Sigmoid colon (tissue), 7 donors: ENCODE data around the gene GRIN1. TPM values are rescaled to one million over a fixed set of nuclear protein-coding genes. Genes with fewer than 3 reads are reported as not detected.

Source experiments
- DNase-seq: peaks from one replicate; pipeline ENCODE4 v3.0.0-alpha.2; 2019
- H3K27ac ChIP-seq, 4 donors: fragments of 200-600 bp; sonication (generic); one replicate each; pipeline ENCODE4 v1.5.1; 2016 to 2019; ENCODE audit warnings: mild to moderate bottlenecking in 1 of 4
- H3K27me3 ChIP-seq, 3 donors: fragments of 200-600 bp; sonication (generic); one replicate each; pipeline ENCODE4 v1.5.1; 2019; ENCODE audit warnings: mild to moderate bottlenecking in 1 of 3
- H3K36me3 ChIP-seq, 4 donors: fragments of 200-600 bp; sonication (generic); one replicate each; pipeline ENCODE4 v1.5.1; 2016 to 2019
- H3K4me1 ChIP-seq, 4 donors: fragments of 200-600 bp; sonication (generic); one replicate each; pipeline ENCODE4 v1.5.1; 2017 to 2019
- H3K4me3 ChIP-seq, 4 donors: fragments of 200-600 bp; sonication (generic); one replicate each; pipeline ENCODE4 v1.5.1; 2017 to 2019; ENCODE audit warnings: mild to moderate bottlenecking in 2 of 4, moderate library complexity in 1 of 4
- H3K9me3 ChIP-seq, 4 donors: fragments of 200-600 bp in 3 of 4; sonication (generic) in 3 of 4; one replicate each; pipeline versions ENCODE4 v1.5.1 to v1.6.1; 2013 to 2019
- CTCF ChIP-seq, 4 experiments: fragments of 450-650 bp in 3 of 4; fragments of 200-600 bp in 1 of 4; IDR thresholded peaks; one replicate each; pipeline ENCODE4 v1.5.1; 2016 to 2019; ENCODE audit warnings: antibody characterized with exemption in 4 of 4, mild to moderate bottlenecking in 3 of 4, moderate library complexity in 2 of 4
- EP300 ChIP-seq, 4 donors: sonication (generic); formaldehyde crosslinking; IDR thresholded peaks; one replicate each; pipeline ENCODE4 v1.6.1; 2017; ENCODE audit warnings: antibody characterized with exemption in 4 of 4
- POLR2A ChIP-seq, 2 donors: fragments of 450-650 bp; IDR thresholded peaks; one replicate each; pipeline ENCODE4 v1.6.1; 2016; ENCODE audit warnings: antibody characterized with exemption in 2 of 2, mild to moderate bottlenecking in 2 of 2, moderate library complexity in 2 of 2
- POLR2AphosphoS5 ChIP-seq, 4 donors: sonication (generic); formaldehyde crosslinking; IDR thresholded peaks; one replicate each; pipeline ENCODE4 v1.6.1; 2017; ENCODE audit warnings: antibody characterized with exemption in 4 of 4
- WGBS, 2 donors: extraction: QIAGEN DNeasy Blood & Tissue Kit; methylation state at CpG; one replicate each; pipeline ENCODE4 v1.1.7; 2013; 5-methylcytosine and 5-hydroxymethylcytosine counted together
- intact Hi-C: fragments of 100-400 bp; cut with DNase I; formaldehyde crosslinking; loops from one replicate; pipeline ENCODE4 v1.15.1; 2023
- polyA plus RNA-seq, 3 donors: library from polyadenylated mRNA; stranded (reverse); fragments of 200-250 nt; gene quantifications; one replicate each; pipeline ENCODE4 v1.2.3, GENCODE V29; 2013
- total RNA-seq, 4 donors: library from RNA; depleted of rRNA; stranded (reverse); fragments of >200 nt; gene quantifications; one replicate each; pipeline ENCODE4 v1.1.0, GENCODE V29; 2016
- donor health status: healthy with polysubstance abuse.
- donor health status: Bipolar disorder and iron deficiency.
- donor health status: healthy.

The GRIN1 gene
- total and polyA plus RNA-seq, 7 donors: 0.16 to 1.1 (median 0.41) TPM; not detected in 2

GRCh38 chr9:137198902-137199283 is 59.9 kb downstream of the GRIN1 start:
- Histone ChIP-seq H3K4me3 (no peak overlapping the region), H3K9me3 (no peaks in the 10 kb centered on the region), H3K27ac (no peak overlapping the region), H3K4me1 (peaks cover 0 to 55% (median 54%) of the 10 kb centered on the region in 4 donors), H3K36me3 (no peaks in the 10 kb centered on the region), H3K27me3 (no peaks in the 10 kb centered on the region)
- DNase-seq: no peak
- 19 to 68% methylated on average over 11 of the region's 11 CpGs for WGBS, 2 donors
- TF ChIP-seq EP300 (IDR thresholded peaks at IDR 0.05) (no peak), POLR2A (IDR thresholded peaks at IDR 0.05) (no peak), POLR2AphosphoS5 (IDR thresholded peaks at IDR 0.05) (no peak), CTCF (IDR thresholded peaks at IDR 0.05) (no peak)
- intact Hi-C loops: no loop called here

GRCh38 chr9:137199411-137200121 is 60.6 kb downstream of the GRIN1 start:
- no peaks in the 10 kb centered on the region for H3K27me3 ChIP-seq
- 5 to 21% methylated on average over 51 of the region's 51 CpGs for WGBS, 2 donors

DNA sequence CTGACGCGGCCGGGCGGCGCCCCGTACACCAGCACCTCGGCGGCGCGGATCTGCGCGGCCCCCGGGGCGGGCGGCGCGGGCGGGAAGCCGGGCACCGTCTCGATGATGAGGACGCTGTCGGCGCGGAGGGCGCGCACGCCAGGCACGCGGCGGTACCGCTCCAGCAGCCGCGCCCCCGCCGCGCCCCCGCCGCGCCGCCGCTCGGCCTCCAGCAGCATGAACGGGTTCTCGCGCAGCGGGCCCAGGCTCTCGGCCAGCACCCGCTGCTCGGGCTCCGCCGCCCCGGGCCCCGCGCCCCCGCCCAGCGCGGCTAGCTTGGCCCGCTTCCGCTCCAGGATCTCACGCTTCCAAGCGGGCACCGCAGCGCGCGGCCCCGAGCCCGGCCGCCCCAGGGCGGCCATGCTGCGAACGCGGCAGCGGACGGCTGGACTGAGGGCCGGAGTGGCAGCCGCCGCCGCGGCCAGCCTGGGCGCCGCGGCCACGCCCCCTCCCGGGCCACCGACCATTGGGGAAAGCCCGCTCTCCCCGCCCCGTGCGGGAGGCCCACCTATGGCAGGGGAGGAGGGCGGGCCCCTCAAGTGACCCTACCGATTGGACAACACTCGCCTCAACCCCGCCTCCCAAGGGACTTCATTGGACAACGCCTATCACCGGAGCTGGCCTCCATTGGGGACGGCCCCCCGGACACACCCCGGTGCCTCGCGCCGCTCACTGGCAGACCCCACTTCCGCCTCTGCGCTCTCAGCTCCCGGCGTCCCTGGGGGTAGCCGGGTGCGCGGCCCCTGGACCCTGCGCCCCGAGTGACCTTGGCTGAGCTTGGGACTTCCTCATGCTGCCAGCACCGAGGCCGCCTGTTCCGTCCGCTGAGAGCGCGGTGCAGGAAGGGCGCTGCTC is 61.6 kb downstream of the GRIN1 start, which contains the start of gene TPRN:
TPRN (minus strand) TSS at position 431 of the 894 bp plus-strand sequence; CDS start at position 401, 30 bp downstream.
- Histone ChIP-seq H3K9me3 (no peaks in the 10 kb centered on the region), H3K4me3 (peak within 1 kb of the TSS; percentile 54 to 67 (median 66)), H3K27ac (peak within 1 kb of the TSS; percentile 78 to 84 (median 82)), H3K4me1 (peaks cover 0 to 68% (median 66%) of the 10 kb centered on the region in 4 donors), H3K36me3 (no peaks in the 10 kb centered on the region), H3K27me3 (no peaks in the 10 kb centered on the region)
- peak; percentile 52 to 84 (median 74) for TF ChIP-seq POLR2AphosphoS5 (IDR thresholded peaks at IDR 0.05)
- no peak for TF ChIP-seq EP300 (IDR thresholded peaks at IDR 0.05)
- no peak for TF ChIP-seq CTCF (IDR thresholded peaks at IDR 0.05)
- TF ChIP-seq POLR2A (IDR thresholded peaks at IDR 0.05): peak; percentile 39 to 53
- intact Hi-C loops: loop anchor here (1.0 to 2.0 kb wide), 2 partner anchors 23 to 40 kb away; partner anchors contain the start of gene TUBB4B
- WGBS, 2 donors: 0 to 1% methylated on average over 118 of the region's 118 CpGs
- peak; percentile 100 for DNase-seq

More at GRCh38 chr9:137199411-137200121, 60.6 kb downstream of the GRIN1 start:
- Histone ChIP-seq H3K36me3 (no peaks in the 10 kb centered on the region), H3K9me3 (no peaks in the 10 kb centered on the region), H3K4me3 (peak overlapping the region; percentile 21 to 67 (median 66)), H3K27ac (peak overlapping the region in 2 of 4 donors; percentile 57 to 80), H3K4me1 (peaks cover 0 to 62% (median 61%) of the 10 kb centered on the region in 4 donors)
- no peak for DNase-seq
- TF ChIP-seq EP300 (IDR thresholded peaks at IDR 0.05): no peak
- no peak for TF ChIP-seq POLR2AphosphoS5 (IDR thresholded peaks at IDR 0.05)
- no peak for TF ChIP-seq POLR2A (IDR thresholded peaks at IDR 0.05)
- TF ChIP-seq CTCF (IDR thresholded peaks at IDR 0.05): no peak
- intact Hi-C loops: loop anchor here (2.0 kb wide), 1 partner anchor 41 kb away; the partner anchor contains the start of gene TUBB4B

- DNase-seq: no peak
- no peak for TF ChIP-seq POLR2A (IDR thresholded peaks at IDR 0.05)
- TF ChIP-seq POLR2AphosphoS5 (IDR thresholded peaks at IDR 0.05): no peak
- TF ChIP-seq EP300 (IDR thresholded peaks at IDR 0.05): no peak
- TF ChIP-seq CTCF (IDR thresholded peaks at IDR 0.05): no peak
- H3K4me1 ChIP-seq: peaks cover 0 to 74% (median 71%) of the 10 kb centered on the region in 4 donors
- H3K27me3 ChIP-seq: no peaks in the 10 kb centered on the region
- no peaks in the 10 kb centered on the region for H3K9me3 ChIP-seq
- H3K36me3 ChIP-seq: no peaks in the 10 kb centered on the region
- H3K27ac ChIP-seq: peak overlapping the region; percentile 78 to 84 (median 82)
- intact Hi-C loops: loop anchor here (1.0 to 2.0 kb wide), 2 partner anchors 22 to 39 kb away; partner anchors contain the start of gene TUBB4B
- WGBS, 2 donors: 16 to 26% methylated on average over 23 of the region's 23 CpGs
- H3K4me3 ChIP-seq: peak overlapping the region; percentile 54 to 67 (median 66)
Measured at GRCh38 chr9:137201205-137201868, 62.4 kb downstream of the GRIN1 start.
